DOHH2 (cell line): ENCODE data around the gene LPCAT2.

Experiments used
- CTCF ChIP-seq: fragments of 200-600 bp; sonication (generic); IDR thresholded peaks from one replicate; pipeline ENCODE4 v1.5.1; 2014; ENCODE audit warnings: antibody characterized with exemption, mild to moderate bottlenecking, low read depth, low read length; ENCODE audit not compliant: poor library complexity, severe bottlenecking
- EZH2phosphoT487 ChIP-seq: fragments of 200-600 bp; sonication (generic); IDR thresholded peaks from 2 replicates; pipeline ENCODE4 v1.6.1; 2017; ENCODE audit warnings: borderline replicate concordance, mild to moderate bottlenecking, antibody characterized with exemption, low read length, moderate library complexity, mixed read lengths

- TF ChIP-seq CTCF (no peak), EZH2phosphoT487 (no peak)
These were observed 38.1 kb upstream of the LPCAT2 start for GRCh38 chr16:55470533-55471371.
